ENCODE measurements around the gene WIPF1.
A peak's percentile ranks its signal among the peaks of the same experiment; 100 is the strongest.

WIPF1 gene

DNA sequence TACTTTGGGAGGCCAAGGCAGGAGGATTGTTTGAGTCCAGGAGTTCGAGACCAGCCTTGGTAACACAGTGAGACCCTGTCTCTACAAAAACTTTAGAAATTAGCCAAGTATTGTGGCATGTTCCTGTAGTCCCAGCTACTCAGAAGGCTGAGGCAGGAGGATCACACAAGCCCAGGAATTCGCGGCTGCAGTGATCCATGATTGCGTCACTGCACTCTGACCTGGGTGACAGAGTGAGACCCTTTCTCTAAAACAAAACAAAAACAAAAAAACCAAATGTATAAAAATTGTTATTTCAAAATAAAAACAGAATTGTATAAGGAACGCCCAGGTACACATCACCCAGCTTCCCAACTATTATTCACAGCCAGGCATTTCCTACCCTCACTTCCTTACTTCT lies 56.7 kb downstream of the WIPF1 start:
- no peak for DNase-seq (ENCODE audit: low spot score)

- DNase-seq (ENCODE audit: low spot score) = no peak
These were observed 61.6 kb downstream of the WIPF1 start for GRCh38 chr2:174535757-174536703.

DNA sequence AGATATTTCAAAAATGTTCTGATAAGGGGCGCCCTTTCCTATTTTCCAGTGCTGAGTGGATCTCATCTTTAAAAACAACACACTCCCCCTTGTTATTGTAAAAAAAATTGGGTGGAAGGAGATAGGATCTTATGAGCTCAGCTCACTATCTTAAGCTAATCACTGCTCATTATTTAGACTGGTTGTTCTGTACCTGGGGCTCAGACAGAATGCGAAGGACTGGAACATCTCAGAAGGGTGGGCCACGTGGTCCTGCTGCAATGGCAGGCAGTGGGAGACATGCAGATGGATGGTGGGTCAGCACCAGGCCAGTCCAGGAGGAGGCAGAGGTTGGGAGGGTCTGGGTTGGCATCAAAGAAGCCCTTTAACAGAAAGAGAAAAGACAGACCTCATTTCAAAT lies 62.5 kb downstream of the WIPF1 start:
- DNase-seq (ENCODE audit: low spot score) = no peak

GRCh38 chr2:174529916-174530315 lies 67.7 kb downstream of the WIPF1 start:
- no peak for DNase-seq (ENCODE audit: low spot score)

- no peak for DNase-seq (ENCODE audit: low spot score)
These were observed 69.6 kb downstream of the WIPF1 start for GRCh38 chr2:174527959-174528358.

GRCh38 chr2:174527101-174527721 lies 70.4 kb downstream of the WIPF1 start:
- DNase-seq (ENCODE audit: low spot score) = no peak

GRCh38 chr2:174524527-174524926 lies 73.1 kb downstream of the WIPF1 start:
- DNase-seq (ENCODE audit: low spot score) = no peak

DNA sequence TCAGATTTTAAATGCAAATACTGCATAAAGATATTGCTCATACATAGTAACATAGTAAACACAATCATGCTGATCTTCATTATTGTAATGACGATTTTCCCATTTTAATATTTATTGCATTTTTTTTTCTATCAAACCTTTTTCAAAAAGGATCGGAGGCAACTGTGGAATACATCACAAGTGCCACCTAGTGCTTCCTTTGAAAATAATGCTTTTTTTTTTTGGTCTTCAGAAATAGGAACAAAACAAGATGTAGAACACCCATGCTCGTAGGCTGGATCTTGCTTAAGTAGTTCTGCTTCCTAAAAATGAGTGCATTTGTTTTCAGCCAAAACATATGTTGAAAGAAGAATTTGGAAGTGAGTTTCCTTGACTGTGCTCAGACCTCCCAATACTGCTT lies 75.1 kb downstream of the WIPF1 start:
- peak; percentile 11 for DNase-seq (ENCODE audit: low spot score)

DNA sequence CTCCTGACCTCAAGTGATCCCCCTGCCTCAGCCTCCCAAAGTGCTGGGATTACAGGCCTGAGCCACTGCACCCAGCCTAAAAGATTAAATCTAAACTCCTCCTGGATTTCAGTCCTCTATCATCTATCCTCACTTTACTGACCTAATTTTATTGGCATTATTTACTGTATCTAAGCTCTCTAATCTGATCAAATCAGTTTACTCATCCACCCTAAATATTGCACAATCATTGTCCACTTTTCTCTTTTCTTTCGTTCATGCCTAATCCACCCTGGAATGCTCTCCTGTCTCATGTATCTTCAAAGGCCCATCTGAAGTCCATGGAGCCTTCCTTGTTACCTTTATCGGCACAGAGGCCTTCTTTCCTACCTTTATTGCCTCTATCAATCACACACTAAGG lies 79.2 kb downstream of the WIPF1 start:
- DNase-seq (ENCODE audit: low spot score) = no peak

GRCh38 chr2:174516501-174517378 lies 80.9 kb downstream of the WIPF1 start:
- no peak for DNase-seq (ENCODE audit: low spot score)

DNA sequence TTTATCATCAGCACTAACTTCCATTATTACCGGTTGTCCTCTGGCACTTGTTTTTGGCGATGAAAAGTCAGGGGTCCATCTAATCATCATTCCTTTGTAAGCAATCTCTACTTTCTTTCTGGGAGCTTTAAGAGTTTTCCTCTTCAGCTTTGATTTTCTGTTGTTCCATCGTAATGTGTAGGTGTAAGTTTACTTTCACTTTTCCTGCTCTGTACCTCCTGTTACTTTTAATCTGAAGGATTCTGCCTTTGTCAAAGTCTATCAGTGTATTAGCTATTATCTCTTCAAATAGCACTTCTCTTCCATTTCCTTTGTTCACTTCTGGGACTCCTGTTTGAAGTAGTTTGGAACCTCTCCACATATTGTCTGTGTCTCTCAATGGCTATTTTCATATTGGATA lies 85.3 kb downstream of the WIPF1 start:
- no peak for DNase-seq (ENCODE audit: low spot score)

GRCh38 chr2:174511580-174512260 lies 85.9 kb downstream of the WIPF1 start:
- DNase-seq (ENCODE audit: low spot score) = no peak

- DNase-seq (ENCODE audit: low spot score) = no peak
These were observed 86.9 kb downstream of the WIPF1 start for GRCh38 chr2:174510583-174511189.
